ENCODE results near the gene PCDHGA3. TPM values are rescaled to one million over a fixed set of nuclear protein-coding genes. Genes with fewer than 3 reads are reported as not detected.
A peak's percentile ranks its signal among the peaks of the same experiment; 100 is the strongest.

Gene PCDHGA3
- total and polyA plus RNA-seq, 2 of the 13 experiments (the other 11 are each of a cell fraction or from before 2014, with no cell fraction given) = 0.05 TPM; not detected in 1

- TF ChIP-seq ZNF768 (CRISPR knock-in tag; IDR thresholded peaks at IDR 0.05) (peak; percentile 61; the same call in 1 of the 2 replicates), ELF4 (CRISPR knock-in tag; IDR thresholded peaks at IDR 0.05; ENCODE audit: borderline replicate concordance) (peak; percentile 77; the same call in 1 of the 2 replicates), PHF20 (CRISPR knock-in tag; IDR thresholded peaks at IDR 0.05) (peak; percentile 78), SMAD9 (CRISPR knock-in tag; IDR thresholded peaks at IDR 0.05) (no peak), ZNF761 (CRISPR knock-in tag; conservative IDR thresholded peaks at IDR 0.05) (0 out of 2 replicates have a peak, but pooled peaks have one; percentile 46), MED1 (CRISPR knock-in tag; IDR thresholded peaks at IDR 0.05) (peak; percentile 12; the same call in 1 of the 2 replicates), SETDB1 (CRISPR knock-in tag; IDR thresholded peaks at IDR 0.05; ENCODE audit: borderline replicate concordance) (peak; percentile 76; the same call in 1 of the 2 replicates), ZNF563 (CRISPR knock-in tag; IDR thresholded peaks at IDR 0.05) (peak; percentile 65)
Measured at GRCh38 chr5:141320225-141321169, 23.1 kb upstream of the PCDHGA3 start, which contains the start of gene TAF7 (continued).

- POLR2A ChIA-PET = no interaction called here
- 47% methylated on average over 3 of the region's 3 CpGs for WGBS (ENCODE audit: low lambda C conversion rate)
- in situ Hi-C loops (cut with HindIII; ENCODE audit: extremely low pct_ligation_motif_present, low pct_unique_long_range_greater_than_20kb) (no loop called here), intact Hi-C loops (cut with micrococcal nuclease; ENCODE audit: unreplicated experiment) (no loop called here)
- H4K20me1 ChIP-seq (ENCODE audit: insufficient read depth, low read length) = no peaks in the 10 kb centered on the region
- CTCF ChIA-PET (ENCODE audit: low intra/inter-chr PET ratio, low total read pairs) = no interaction called here
- peaks cover 4 to 14% of the 10 kb centered on the region in 2 experiments for H3K36me3 ChIP-seq (replicated peaks in 1 of 2; ENCODE audit: control insufficient read depth in 1 of 2, insufficient read depth in 2 of 2, low read length in 2 of 2)
- peaks cover 26% of the 10 kb centered on the region for H3K9me3 ChIP-seq (ENCODE audit: low read length)
- H3K27ac ChIP-seq (ENCODE audit: extremely low read length, insufficient read depth, low read length) = no peak overlapping the region
- H3K79me2 ChIP-seq (ENCODE audit: insufficient read depth, low read length) = peaks cover 23% of the 10 kb centered on the region
- H3K4me2 ChIP-seq (ENCODE audit: low read depth, low read length) = no peak overlapping the region
- no TSS peak for BruUV-seq (replicated peaks)
- H3K4me3 ChIP-seq (replicated peaks in 1 of 3; ENCODE audit: insufficient read depth in 1 of 3, low read depth in 2 of 3, low read length in 3 of 3) = no peak overlapping the region
- no peaks in the 10 kb centered on the region; a peak in 1 of 5 replicates for H3K27me3 ChIP-seq (ENCODE audit: control insufficient read depth in 1 of 2, insufficient read depth in 2 of 2, low read length in 2 of 2)
- ATAC-seq = no peak
- no peak for FAIRE-seq
- no peak overlapping the region for H3K9ac ChIP-seq (ENCODE audit: insufficient read depth, low read depth, low read length)
- no peak overlapping the region for H2AFZ ChIP-seq (ENCODE audit: low read length)
- H3K4me1 ChIP-seq (ENCODE audit: insufficient read depth, low read length) = peaks cover 31% of the 10 kb centered on the region
- TF ChIP-seq MAFG (CRISPR knock-in tag; IDR thresholded peaks at IDR 0.05) (no peak), ZSCAN29 (CRISPR knock-in tag; conservative IDR thresholded peaks at IDR 0.05) (no peak), PCBP2 (optimal IDR thresholded peaks at IDR 0.05; ENCODE audit: low read depth, low read length, poor library complexity, severe bottlenecking) (no peak), NFE2 (CRISPR knock-in tag; IDR thresholded peaks at IDR 0.05) (no peak), ZBTB8A (CRISPR knock-in tag; IDR thresholded peaks at IDR 0.05; ENCODE audit: borderline replicate concordance, low read depth) (no peak), LCORL (IDR thresholded peaks at IDR 0.05) (no peak), LCORL (CRISPR knock-in tag; IDR thresholded peaks at IDR 0.05) (no peak), NKX3-1 (CRISPR knock-in tag; IDR thresholded peaks at IDR 0.05) (no peak), ZNF263 (CRISPR knock-in tag; IDR thresholded peaks at IDR 0.05) (no peak), PHF20 (CRISPR knock-in tag; IDR thresholded peaks at IDR 0.05) (no peak), ZBTB26 (CRISPR knock-in tag; IDR thresholded peaks at IDR 0.05; ENCODE audit: borderline replicate concordance) (no peak), ZBTB49 (CRISPR knock-in tag; IDR thresholded peaks at IDR 0.05; ENCODE audit: borderline replicate concordance) (no peak)
- no peak for DNase-seq (ENCODE audit: low spot score)
Measured at GRCh38 chr5:141322261-141322660, 21.4 kb upstream of the PCDHGA3 start.

Measured in HepG2 (cell line).